CD4-positive, alpha-beta T cell (primary cell): ENCODE measurements around the gene GNL3L. TPM values are rescaled to one million over a fixed set of nuclear protein-coding genes. Genes with fewer than 3 reads are reported as not detected.

Source experiments
- total RNA-seq, 174 experiments: library from RNA in 2 of 174; stranded (reverse) in 2 of 174; gene quantifications; one replicate each; pipeline ENCODE4 v1.2.3 and lab custom pipeline; 2021 to 2026

Gene GNL3L
- total RNA-seq, 2 experiments from 2014 or later = 21.5 to 22.8 TPM

Other genes with a start within 250 kb of the GNL3L start
- under 1 TPM; 0.16 to 0.25 TPM for gene WNK3, start 172.2 kb upstream of the GNL3L start, total RNA-seq
- 10 to 100 TPM; 36.3 to 36.5 TPM for gene TSR2, start 89.8 kb upstream of the GNL3L start, total RNA-seq
- under 1 TPM in 1 of 2 experiments, not detected in 1; 0.06 TPM for gene FGD1, start 34.0 kb upstream of the GNL3L start, total RNA-seq